Keratinocyte (primary cell): ENCODE measurements around the gene FGFBP1. TPM values are rescaled to one million over a fixed set of nuclear protein-coding genes. Genes with fewer than 3 reads are reported as not detected.
A peak's percentile ranks its signal among the peaks of the same experiment; 100 is the strongest.

ENCODE experiments used
- DNase-seq: peaks from one replicate; pipeline ENCODE4 v3.0.0-alpha.2; 2011; ENCODE audit warnings: low read depth, missing footprints, low spot score
- FAIRE-seq: peaks from 2 replicates; lab custom pipeline; 2011; peaks lifted over from hg19 to GRCh38; lab: Jason Lieb, UNC
- H2AFZ ChIP-seq: 2 replicates; pipeline ENCODE4 v1.6.0; 2012; ENCODE audit warnings: low read length, control low read depth, inconsistent platforms; ENCODE audit not compliant: control insufficient read depth
- H3K27ac ChIP-seq: 2 replicates; pipeline ENCODE4 v1.5.1; 2011; ENCODE audit warnings: low read length; ENCODE audit not compliant: control insufficient read depth, insufficient read depth
- H3K27me3 ChIP-seq: 3 replicates; pipeline ENCODE4 v1.6.0; 2011; ENCODE audit warnings: low read length; ENCODE audit not compliant: control insufficient read depth, insufficient read depth; ENCODE audit errors: extremely low read depth
- H3K36me3 ChIP-seq, 2 experiments: 2 replicates in 1 of 2; 3 replicates in 1 of 2; pipeline ENCODE4 v1.5.1; 2011; ENCODE audit warnings: low read length in 2 of 2, mild to moderate bottlenecking in 1 of 2; ENCODE audit not compliant: control insufficient read depth in 2 of 2, insufficient read depth in 2 of 2; ENCODE audit errors: extremely low read depth in 1 of 2
- H3K4me1 ChIP-seq: 3 replicates; pipeline ENCODE4 v1.5.1; 2011; ENCODE audit warnings: low read length; ENCODE audit not compliant: control insufficient read depth, insufficient read depth; ENCODE audit errors: extremely low read depth
- H3K4me2 ChIP-seq: 3 replicates; pipeline ENCODE4 v1.6.0; 2011; ENCODE audit warnings: low read depth, low read length; ENCODE audit not compliant: control insufficient read depth, insufficient read depth; ENCODE audit errors: extremely low read depth
- H3K4me3 ChIP-seq, 3 experiments: fragments of 200-600 bp in 1 of 3; sonication (generic) in 1 of 3; 2 replicates in 2 of 3; 3 replicates in 1 of 3; pipeline ENCODE4 v1.5.1; 2011 to 2016; ENCODE audit warnings: low read length in 3 of 3, mild to moderate bottlenecking in 3 of 3, control low read depth in 2 of 3, inconsistent platforms in 1 of 3, low read depth in 1 of 3, mixed read lengths in 1 of 3, mixed run types in 1 of 3, moderate library complexity in 1 of 3; ENCODE audit not compliant: control insufficient read depth in 2 of 3, insufficient read depth in 2 of 3; ENCODE audit errors: extremely low read depth in 1 of 3
- H3K79me2 ChIP-seq: 2 replicates; pipeline ENCODE4 v1.6.0; 2012; ENCODE audit warnings: low read length; ENCODE audit not compliant: control insufficient read depth, insufficient read depth
- H3K9ac ChIP-seq: 3 replicates; pipeline ENCODE4 v1.6.0; 2011; ENCODE audit warnings: low read length; ENCODE audit not compliant: control insufficient read depth, insufficient read depth; ENCODE audit errors: extremely low read depth
- H3K9me1 ChIP-seq: 3 replicates; pipeline ENCODE4 v1.6.0; 2011; ENCODE audit warnings: low read length; ENCODE audit not compliant: control insufficient read depth, insufficient read depth; ENCODE audit errors: extremely low read depth
- H3K9me3 ChIP-seq: 2 replicates; pipeline ENCODE4 v1.5.1; 2012; ENCODE audit warnings: low read depth, low read length; ENCODE audit not compliant: control insufficient read depth
- H4K20me1 ChIP-seq: 3 replicates; pipeline ENCODE4 v1.6.0; 2011; ENCODE audit warnings: low read length; ENCODE audit not compliant: control insufficient read depth, insufficient read depth; ENCODE audit errors: extremely low read depth
- CTCF ChIP-seq, 3 experiments: IDR thresholded peaks in 1 of 3; conservative IDR thresholded peaks in 1 of 3; optimal IDR thresholded peaks in 1 of 3; 2 replicates in 2 of 3; 3 replicates in 1 of 3; pipeline versions ENCODE3 to v1.5.1; 2011; ENCODE audit warnings: low read length in 3 of 3, mild to moderate bottlenecking in 3 of 3, moderate library complexity in 2 of 3, control low read depth in 1 of 3, inconsistent platforms in 1 of 3; ENCODE audit not compliant: insufficient read depth in 2 of 3; ENCODE audit errors: extremely low read depth in 1 of 3
- EZH2 ChIP-seq: IDR thresholded peaks from one replicate; pipeline ENCODE4 v1.6.1; 2012; ENCODE audit warnings: inconsistent platforms, mild to moderate bottlenecking, low read length, moderate library complexity
- dilution Hi-C: fragments of 300-500 bp; cut with MboI; formaldehyde crosslinking; loops from one replicate; pipeline ENCODE4 v1.7.0; 2020; ENCODE audit warnings: low sequenced_read_pairs; ENCODE audit not compliant: extremely low pct_ligation_motif_present
- polyA plus RNA-seq, 5 experiments: library from polyadenylated mRNA; depleted of rRNA in 3 of 5; stranded (reverse) in 3 of 5; stranded (forward) in 1 of 5; unstranded in 1 of 5; fragments of >200 nt; gene quantifications; 1 replicate in 1 of 5; 2 replicates in 3 of 5; 3 replicates in 1 of 5; pipeline versions ENCODE4 v1.2.1 to v1.2.3, GENCODE V29; 2011 to 2012; ENCODE audit warnings: missing spikeins in 2 of 5, low read depth in 1 of 5, low replicate concordance in 1 of 5

Gene FGFBP1
- polyA plus RNA-seq, 1 donor (not counting 4 experiments of a cell fraction or from before 2014, with no cell fraction given): 2,189 TPM

GRCh38 chr4:15928883-15929282 lies 9.7 kb downstream of the FGFBP1 start:
- no peak overlapping the region for H3K4me2 ChIP-seq
- H3K27ac ChIP-seq: no peak overlapping the region
- TF ChIP-seq EZH2: no peak
- no peak for TF ChIP-seq CTCF (optimal IDR thresholded peaks at IDR 0.05 in 1 of 3, IDR thresholded peaks at IDR 0.05 in 1 of 3, conservative IDR thresholded peaks at IDR 0.05 in 1 of 3; ENCODE audit: extremely low read depth in 1 of 3, insufficient read depth in 2 of 3, low read length in 3 of 3)
- no peaks in the 10 kb centered on the region for H3K9me1 ChIP-seq
- no peaks in the 10 kb centered on the region for H3K27me3 ChIP-seq
- peaks cover 0 to 4% of the 10 kb centered on the region in 2 experiments for H3K36me3 ChIP-seq
- no peak overlapping the region for H2AFZ ChIP-seq
- H3K9me3 ChIP-seq: no peaks in the 10 kb centered on the region
- no peaks in the 10 kb centered on the region for H4K20me1 ChIP-seq
- dilution Hi-C loops: no loop called here
- FAIRE-seq (no peak), DNase-seq (no peak)
- no peak overlapping the region for H3K9ac ChIP-seq
- no peak overlapping the region for H3K4me3 ChIP-seq
- peaks cover 9% of the 10 kb centered on the region for H3K4me1 ChIP-seq
- H3K79me2 ChIP-seq: no peaks in the 10 kb centered on the region

DNA sequence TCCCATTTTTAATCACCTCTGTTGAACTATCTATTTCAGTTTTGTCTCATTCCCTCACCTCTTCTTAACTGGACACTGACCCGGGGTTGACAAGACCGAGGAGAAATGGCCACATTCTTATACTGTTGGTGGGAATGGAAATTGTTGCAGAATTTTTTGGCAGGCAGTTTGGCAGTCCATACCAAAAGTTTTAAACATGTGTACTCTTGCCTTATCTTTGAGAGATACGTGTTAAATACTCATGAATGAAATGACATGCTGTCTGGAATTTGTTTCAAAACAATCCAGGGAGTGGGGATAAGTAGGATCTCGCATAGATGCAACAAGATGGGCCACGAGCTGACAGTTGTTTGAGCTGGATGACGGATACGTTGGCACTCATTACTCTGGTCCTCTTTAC lies 12.1 kb downstream of the FGFBP1 start:
- Histone ChIP-seq H3K4me2 (peak overlapping the region; percentile 29), H3K79me2 (no peaks in the 10 kb centered on the region), H3K9ac (no peak overlapping the region), H3K4me1 (peaks cover 15% of the 10 kb centered on the region), H3K9me3 (no peaks in the 10 kb centered on the region), H2AFZ (no peak overlapping the region), H3K36me3 (peaks cover 0 to 4% of the 10 kb centered on the region in 2 experiments), H4K20me1 (no peaks in the 10 kb centered on the region), H3K27me3 (no peaks in the 10 kb centered on the region), H3K9me1 (no peaks in the 10 kb centered on the region), H3K27ac (peak overlapping the region; percentile 48), H3K4me3 (no peak overlapping the region)
- TF ChIP-seq EZH2 (no peak), CTCF (optimal IDR thresholded peaks at IDR 0.05 in 1 of 3, IDR thresholded peaks at IDR 0.05 in 1 of 3, conservative IDR thresholded peaks at IDR 0.05 in 1 of 3; ENCODE audit: extremely low read depth in 1 of 3, insufficient read depth in 2 of 3, low read length in 3 of 3) (no peak)
- no peak for DNase-seq
- FAIRE-seq: peak; percentile 84
- dilution Hi-C loops: no loop called here
